GM19099 (cell line): Measurements from ENCODE around the gene C9.

Source experiments
- POLR2A ChIP-seq: IDR thresholded peaks from 3 replicates; pipeline ENCODE4 v1.6.1; 2011; ENCODE audit warnings: low read depth; ENCODE audit not compliant: insufficient read length; ENCODE audit errors: extremely low read depth

C9 gene

DNA sequence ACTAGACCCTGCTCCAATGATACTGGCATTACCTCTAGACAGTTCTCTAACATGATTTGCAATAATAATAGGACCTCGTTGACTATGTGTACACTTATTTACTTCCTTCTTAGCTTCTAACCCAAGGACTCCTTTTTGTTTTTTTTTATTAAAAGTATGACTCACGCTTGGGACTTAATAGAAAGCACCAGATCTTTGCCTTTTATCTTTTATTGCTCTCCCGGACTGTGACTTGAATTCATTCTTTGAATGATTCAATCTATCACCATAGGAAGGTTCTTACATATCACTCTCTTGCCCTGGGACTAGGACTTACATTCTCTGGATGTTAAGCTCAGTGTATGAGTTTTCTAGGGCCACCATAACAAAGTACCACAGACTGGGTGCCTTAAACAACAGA is 9.0 kb downstream of the C9 start:
- no peak for TF ChIP-seq POLR2A

DNA sequence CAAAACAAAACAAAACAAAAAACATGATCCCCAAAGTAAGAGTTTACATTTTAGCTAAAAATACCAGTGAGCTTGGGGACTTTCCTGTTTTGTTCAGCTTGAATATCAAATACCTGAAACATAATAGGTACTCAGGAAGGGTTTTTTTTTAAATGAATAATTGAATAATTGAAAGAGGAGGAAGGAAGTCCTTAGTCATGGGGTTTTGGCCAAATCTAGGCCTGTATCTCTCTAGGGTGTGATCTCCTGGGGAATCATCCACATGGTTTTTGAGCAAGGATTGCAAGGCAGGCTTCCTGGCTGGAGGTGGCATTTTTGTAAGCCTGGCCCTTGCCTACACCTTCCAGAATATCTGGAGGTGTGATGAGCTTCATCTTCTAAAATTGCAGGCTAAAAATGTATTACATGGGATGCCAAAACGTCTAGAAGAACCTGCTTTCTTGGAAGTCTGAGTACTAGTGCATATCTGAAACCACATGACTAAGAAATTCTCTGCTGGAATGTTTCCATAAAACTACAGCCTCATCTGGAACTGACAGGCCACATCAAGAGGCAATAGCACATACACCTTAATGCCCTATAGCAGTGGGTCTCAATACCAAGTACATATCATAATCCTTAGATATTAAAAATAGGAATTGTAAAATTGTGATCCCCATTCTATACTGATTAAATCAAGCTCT is 10.4 kb downstream of the C9 start:
- TF ChIP-seq POLR2A, result no peak

DNA sequence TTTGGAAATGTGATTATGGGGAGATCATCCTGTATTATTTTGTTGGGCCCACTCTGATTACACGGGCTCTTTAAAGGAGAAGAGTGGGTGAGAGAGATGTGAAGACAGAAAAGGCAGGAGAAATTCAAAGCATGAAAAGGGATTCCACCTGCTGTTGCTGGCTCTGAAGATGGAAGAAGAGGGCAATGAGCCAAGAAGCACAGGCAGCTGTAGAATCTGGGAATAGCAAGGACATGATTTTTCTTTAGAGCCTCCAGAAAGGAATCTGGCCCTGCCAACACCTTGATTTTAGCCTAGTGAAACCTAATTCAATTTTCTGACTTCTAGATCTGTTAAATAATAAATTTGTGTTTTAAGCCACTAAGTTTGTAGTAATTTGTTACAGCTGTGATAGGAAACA is 11.3 kb downstream of the C9 start:
- TF ChIP-seq POLR2A, result no peak

DNA sequence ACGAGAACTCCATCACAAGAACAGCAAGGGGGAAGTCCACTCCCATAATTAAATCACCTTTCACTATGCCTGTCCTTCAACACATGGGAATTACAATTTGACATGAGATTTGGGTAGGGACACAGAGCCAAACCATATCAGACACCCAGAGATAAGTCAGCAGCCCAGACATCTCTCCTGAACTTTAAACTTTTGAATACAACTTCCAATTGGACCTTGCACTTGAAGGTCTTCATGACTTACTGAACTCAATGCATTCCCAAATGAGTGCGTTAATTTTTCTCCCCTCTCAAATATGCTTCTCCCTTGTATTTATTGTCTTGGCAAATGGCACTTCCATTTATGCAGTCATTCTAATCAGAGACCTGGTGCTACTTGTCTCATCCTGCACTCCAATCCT is 12.1 kb downstream of the C9 start:
- TF ChIP-seq POLR2A, result no peak

DNA sequence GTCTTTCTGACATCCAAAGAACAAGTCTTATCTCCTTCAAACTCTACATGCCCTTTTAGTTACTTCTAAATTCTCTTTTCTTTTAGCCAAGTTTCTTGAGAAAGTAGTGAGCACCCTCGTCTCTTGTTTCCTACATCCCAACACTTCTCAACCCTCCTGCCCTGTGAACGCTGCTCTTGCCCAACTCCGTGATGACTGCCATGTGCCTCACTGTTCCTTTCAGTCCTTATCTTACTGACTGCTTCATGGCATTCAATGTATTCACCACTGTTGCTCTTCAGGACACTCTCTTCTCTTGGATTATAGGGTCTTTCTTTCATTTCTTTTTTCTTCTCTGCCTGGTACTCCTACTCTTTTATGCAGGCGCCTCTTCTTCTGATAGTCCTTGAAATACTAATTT is 14.8 kb downstream of the C9 start:
- TF ChIP-seq POLR2A, result no peak

DNA sequence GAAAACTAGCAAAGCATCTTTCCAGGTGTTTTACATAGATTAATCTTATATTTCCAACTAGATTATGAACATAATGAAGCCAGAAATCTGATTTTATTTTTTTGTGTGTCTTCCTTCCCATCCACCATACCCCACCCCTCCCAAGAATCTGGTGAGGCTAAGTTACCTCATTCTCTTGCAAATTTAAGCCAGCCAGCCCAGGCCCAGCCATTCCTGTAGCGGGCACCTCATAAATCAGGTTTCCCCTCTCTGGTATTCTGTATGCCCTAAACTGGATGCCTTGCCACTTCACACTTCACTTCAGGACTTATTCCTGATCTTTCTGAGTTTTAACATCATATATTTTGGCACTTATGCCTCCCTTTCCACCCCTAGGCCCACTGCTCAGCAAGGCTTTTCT is 21.8 kb downstream of the C9 start:
- TF ChIP-seq POLR2A, result no peak

DNA sequence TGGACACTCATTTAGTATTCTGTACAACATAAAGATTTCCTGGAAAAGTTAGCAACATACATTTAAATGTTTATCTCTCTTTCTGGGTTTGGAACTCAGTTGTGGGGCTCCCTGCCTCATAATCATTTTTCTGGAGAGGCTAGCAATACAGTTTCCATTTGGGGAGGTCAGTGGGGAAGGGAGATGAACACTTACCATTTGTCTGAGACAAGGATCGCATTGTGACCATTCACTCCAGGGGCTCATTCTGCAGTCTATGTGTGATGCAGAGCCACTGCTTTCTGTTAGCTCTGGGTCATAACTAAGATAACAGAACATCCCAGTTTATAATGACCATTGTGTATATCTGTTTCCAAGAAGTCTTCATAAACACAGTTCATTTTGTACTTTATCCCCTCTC is 22.4 kb downstream of the C9 start:
- no peak for TF ChIP-seq POLR2A

DNA sequence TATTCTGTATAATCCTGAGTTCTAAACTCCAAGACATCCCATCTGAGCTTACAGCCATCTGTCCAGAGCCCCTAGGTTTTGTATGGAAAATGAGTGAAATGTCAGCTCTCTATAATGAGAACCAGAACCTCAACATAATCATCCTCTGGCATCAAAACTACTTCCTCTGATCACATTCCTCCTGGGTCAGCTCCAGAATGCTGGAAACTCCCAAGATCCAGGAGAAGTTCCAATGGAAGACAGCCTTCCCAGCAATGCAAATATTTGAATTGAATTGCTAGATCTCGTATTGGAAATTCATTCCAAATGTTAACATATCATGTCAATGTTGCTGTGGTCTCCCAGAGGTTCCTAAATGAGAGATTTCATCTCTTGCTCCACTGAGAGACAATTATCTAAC is 23.8 kb downstream of the C9 start:
- no peak for TF ChIP-seq POLR2A

DNA sequence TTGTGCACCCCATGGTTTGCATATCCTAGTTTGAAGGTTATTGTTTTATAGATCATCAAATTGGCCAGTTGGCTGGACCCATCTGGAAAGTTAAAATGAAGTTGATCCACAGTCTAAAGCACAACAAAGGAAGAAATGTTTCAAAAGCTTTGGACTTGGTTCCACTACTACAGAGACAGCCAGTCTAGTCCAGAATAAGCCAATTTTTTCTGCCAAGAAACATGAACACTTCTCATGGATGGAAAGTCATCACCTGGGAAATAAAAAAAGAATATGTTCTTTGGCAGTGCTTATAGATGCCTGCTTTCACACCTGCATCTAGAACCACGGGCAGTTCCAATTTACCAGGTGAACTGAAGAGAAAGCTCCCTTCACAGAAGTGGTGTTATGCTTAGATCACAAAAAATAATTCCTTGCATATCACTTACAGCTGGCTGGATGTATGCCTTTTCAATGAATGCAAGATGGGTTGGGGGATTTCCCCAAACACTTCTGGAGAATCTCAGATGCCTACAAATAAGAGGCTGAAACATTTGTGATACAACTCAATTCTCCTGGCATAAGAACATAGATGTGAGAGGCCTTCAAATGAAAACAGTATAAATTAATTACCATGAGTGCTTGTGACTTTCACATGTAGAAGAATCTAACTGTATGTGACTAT is 26.9 kb downstream of the C9 start:
- no peak for TF ChIP-seq POLR2A

DNA sequence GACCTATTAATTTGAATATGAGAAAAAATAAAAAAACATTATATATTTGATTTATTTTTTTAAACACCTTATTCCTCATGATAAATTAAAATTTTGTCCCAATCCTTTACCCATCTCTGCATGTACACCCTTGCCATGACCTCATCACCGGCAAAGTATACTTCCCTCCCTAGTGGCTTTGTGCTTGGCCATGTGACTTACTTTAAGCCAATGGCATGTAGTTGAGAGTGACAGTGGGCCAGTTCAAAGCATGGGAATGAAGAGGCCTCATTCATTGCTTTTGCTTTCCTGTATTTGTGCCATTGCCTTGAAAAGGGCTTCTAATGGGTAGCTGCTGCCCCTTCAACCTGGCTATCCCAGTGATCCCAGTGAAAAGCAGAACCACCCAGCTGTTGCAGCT is 31.2 kb downstream of the C9 start:
- no peak for TF ChIP-seq POLR2A

DNA sequence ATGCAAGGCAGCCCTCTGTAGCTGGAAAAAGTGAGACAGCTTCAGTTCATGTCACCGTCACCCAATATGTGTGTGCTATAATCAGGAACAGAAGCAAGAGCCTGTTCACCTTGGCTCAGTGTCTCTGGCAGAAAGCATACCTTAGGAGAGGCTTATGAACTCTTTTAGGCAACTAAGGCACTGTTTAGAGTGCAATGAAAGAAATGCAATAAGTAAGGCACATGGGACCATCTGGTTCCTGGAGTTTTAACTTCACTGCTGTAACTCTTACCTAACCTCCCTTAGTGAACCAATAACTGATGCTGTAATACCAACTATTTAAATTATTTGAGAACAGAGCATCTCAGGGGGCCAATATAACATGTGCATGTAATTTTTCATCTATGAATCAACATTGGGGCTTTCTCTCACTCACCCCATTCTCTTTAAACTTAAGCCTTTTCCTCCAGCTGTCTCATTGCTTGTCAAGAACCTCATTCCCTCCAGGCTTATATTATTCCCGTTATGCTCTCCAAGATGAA is 32.4 kb downstream of the C9 start:
- TF ChIP-seq POLR2A, result no peak

DNA sequence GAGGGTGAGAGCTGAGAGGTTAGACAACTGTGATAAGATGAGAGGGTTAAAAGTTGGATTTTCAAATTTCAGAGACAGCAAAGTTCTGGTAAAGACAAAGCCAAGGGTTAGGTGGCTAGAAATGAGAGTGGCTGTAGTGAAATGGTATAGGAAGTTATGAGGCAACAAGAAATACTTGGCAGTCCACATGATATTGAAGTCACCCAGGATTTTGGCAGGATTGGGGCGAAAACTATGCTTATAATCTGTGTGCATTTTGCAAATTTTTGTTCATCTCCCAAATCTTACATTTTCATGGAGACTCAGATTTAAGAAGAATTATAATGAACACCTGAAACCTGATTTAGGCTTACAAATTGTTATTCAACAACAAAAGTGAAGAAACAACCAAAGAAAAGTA is 35.6 kb downstream of the C9 start:
- TF ChIP-seq POLR2A, result no peak

DNA sequence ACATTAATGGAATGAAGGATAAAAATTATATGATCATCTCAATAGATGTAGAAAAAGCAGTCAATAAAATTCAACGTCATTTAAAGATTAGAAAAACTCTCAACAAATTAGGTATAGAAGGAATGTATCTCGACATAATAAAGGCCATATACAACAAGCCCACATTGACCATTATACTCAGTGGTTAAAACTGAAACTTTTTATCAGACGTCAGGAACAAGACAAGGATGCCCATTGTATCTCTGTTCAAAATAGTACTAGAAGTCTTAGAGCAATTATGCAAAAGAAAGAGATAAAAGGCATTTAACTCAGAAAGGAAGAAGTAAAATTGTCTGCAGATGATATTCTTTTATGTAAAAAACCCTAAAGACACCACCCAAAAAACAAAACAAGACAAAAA is 40.8 kb downstream of the C9 start:
- TF ChIP-seq POLR2A, result no peak

DNA sequence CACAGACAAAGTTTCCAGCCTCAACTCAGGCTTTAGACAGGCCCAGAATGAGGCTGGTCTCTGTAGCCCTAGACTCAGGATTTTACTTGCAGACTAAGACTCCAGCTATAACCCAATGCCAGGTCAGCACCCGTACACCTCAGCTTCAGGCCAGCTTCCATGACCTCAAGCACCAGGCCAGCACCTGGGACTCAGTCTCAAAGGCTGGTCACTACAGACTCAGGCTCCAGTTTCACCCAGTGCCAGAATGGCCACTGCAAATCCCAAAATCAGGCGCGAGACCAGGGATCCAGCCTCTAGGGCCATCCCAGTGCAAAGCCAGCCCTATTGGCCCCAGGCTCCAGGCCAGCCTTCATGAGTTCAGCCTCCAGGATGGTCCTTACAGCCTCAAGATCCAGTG is 44.9 kb downstream of the C9 start:
- no peak for TF ChIP-seq POLR2A

DNA sequence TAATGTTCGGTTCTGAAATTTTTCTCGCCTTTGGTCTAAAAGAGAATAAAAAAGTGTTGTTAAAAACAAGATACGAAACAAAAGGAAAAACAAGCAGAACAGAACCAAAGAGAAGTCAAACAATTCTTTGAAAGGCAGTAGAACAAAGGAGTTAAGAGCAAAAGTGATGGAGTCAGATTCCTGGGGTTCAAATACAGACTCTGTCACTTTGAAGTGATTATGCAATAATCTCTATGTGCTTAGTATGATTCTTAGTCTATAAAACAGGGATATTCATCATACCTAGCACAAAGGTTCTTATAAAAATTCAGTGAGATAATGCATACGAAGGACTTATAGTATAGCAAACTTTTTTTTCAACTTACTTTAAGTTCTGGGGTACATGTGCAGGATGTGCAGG is 48.3 kb downstream of the C9 start:
- TF ChIP-seq POLR2A, result no peak

DNA sequence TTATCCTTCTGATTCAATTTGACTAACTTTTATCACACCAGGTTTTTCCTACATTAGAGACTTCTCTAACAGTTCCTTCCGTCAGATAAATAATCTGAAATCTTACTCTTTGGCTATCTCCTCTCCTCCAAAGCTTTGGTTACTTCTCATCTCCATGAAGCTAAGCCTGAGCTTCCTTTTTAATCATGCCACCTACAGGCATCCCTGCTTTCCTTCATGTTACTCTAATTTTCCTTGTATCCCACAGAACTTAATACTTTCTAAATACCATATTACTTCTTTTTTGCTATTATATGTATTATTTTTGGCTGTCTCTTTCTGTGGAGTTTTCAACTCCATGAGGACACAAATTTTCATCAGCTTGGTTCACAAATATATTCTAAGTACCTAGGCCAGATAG is 49.7 kb downstream of the C9 start:
- no peak for TF ChIP-seq POLR2A

DNA sequence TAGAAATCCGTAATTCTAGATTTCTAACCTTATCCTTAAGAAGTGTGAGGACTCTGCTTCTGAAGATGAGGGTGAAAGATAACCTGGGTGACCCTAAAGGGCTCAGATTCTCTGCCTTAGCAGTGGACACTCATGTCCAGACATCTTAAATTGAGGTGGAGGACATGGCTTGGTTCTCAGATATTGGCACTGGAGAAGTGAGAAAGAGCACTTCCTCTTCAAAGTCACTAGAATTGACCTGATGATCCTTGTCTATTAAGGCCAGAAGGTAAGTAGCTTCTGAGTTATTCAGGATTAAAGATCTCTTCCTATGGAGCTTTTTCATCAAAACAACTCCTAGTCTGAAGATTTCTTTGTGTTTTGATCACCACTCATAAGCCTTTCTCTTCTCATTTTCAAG is 54.8 kb downstream of the C9 start:
- no peak for TF ChIP-seq POLR2A

DNA sequence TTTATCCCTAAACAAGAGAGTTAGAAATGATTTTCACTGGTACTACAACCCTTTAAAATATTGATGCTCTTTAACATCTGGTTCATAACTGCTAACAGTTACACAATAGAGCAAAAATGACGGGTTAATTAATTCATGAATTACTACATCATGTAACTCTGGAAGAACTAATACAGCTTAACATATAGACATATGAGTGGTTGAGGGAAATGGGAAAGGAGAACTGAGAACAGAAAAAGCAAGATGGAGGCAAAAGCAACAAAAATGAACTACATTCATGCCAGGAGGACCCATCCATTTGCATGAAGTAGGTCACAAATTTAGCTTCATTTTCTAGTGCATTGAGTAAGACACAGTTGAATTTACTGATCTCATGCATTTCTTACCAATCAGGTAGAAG is 61.8 kb downstream of the C9 start:
- no peak for TF ChIP-seq POLR2A

DNA sequence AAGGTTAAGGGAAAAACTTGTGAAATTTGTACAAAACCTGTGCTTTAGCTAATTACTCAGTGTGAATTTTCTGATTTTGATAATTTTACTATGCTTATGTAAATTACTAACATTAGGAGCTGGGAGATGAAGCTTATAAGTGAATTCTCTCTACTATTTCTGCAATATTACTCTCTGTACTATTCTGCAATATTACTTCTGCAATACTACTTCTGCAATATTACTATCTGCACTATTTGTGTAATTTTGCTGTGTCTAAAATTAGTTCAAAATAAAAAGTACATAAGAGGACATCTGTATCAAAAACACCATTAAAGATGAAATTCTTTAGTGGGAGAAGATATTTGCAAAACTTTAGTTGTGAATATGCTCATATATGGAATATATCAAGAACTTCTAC is 62.9 kb downstream of the C9 start:
- TF ChIP-seq POLR2A, result no peak
